Breast epithelium (tissue), 4 donors: ENCODE data around the gene SCN3A. TPM values are rescaled to one million over a fixed set of nuclear protein-coding genes. Genes with fewer than 3 reads are reported as not detected.
A peak's percentile ranks its signal among the peaks of the same experiment; 100 is the strongest.

ENCODE experiments used
- DNase-seq, 2 donors: peaks; one replicate each; pipeline ENCODE4 v3.0.0-alpha.2; 2019; ENCODE audit warnings: low spot score in 2 of 2
- H3K27ac ChIP-seq, 2 donors: fragments of 200-600 bp; sonication (generic) in 1 of 2; one replicate each; pipeline ENCODE4 v1.5.1; 2016 to 2019; ENCODE audit warnings: mild to moderate bottlenecking in 1 of 2
- H3K27me3 ChIP-seq, 2 donors: fragments of 200-600 bp; sonication (generic) in 1 of 2; one replicate each; pipeline versions ENCODE4 v1.5.1 to v1.6.0; 2017 to 2019; ENCODE audit warnings: control low read depth in 1 of 2, mild to moderate bottlenecking in 1 of 2
- H3K36me3 ChIP-seq: fragments of 200-600 bp; one replicate; pipeline ENCODE4 v1.5.1; 2019
- H3K4me1 ChIP-seq, 2 donors: fragments of 200-600 bp; sonication (generic); one replicate each; pipeline ENCODE4 v1.5.1; 2016 to 2019; ENCODE audit warnings: control low read depth in 1 of 2
- H3K4me3 ChIP-seq, 3 donors: fragments of 200-600 bp; sonication (generic); 1 replicate in 2 of 3; 2 replicates in 1 of 3; pipeline ENCODE4 v1.5.1; 2016 to 2019; ENCODE audit warnings: mild to moderate bottlenecking in 3 of 3, moderate library complexity in 2 of 3
- H3K9me3 ChIP-seq, 2 donors: fragments of 200-600 bp; sonication (generic) in 1 of 2; one replicate each; pipeline ENCODE4 v1.5.1; 2016 to 2019; ENCODE audit warnings: control low read depth in 1 of 2
- POLR2A ChIP-seq: fragments of 450-650 bp; IDR thresholded peaks from one replicate; pipeline ENCODE4 v1.6.1; 2016; ENCODE audit warnings: antibody characterized with exemption, mild to moderate bottlenecking, moderate library complexity
- POLR2AphosphoS5 ChIP-seq, 3 donors: sonication (generic); formaldehyde crosslinking; IDR thresholded peaks; one replicate each; pipeline ENCODE4 v1.6.1; 2017; ENCODE audit warnings: antibody characterized with exemption in 3 of 3
- intact Hi-C: fragments of 100-400 bp; cut with DNase I; formaldehyde crosslinking; loops from one replicate; pipeline ENCODE4 v1.15.1; 2023; ENCODE audit warnings: low total_unique reads
- total RNA-seq, 3 donors: library from RNA; depleted of rRNA; stranded (reverse); fragments of >200 nt; gene quantifications; one replicate each; pipeline ENCODE4 v1.1.0, GENCODE V29; 2016
- TF ChIP-seq, protein P1 (sequence below), 3 donors: fragments of 450-650 bp; IDR thresholded peaks; one replicate each; pipeline ENCODE4 v1.5.1; 2016 to 2017; ENCODE audit warnings: antibody characterized with exemption in 3 of 3, mild to moderate bottlenecking in 3 of 3, moderate library complexity in 3 of 3

Gene SCN3A
- total RNA-seq, 3 donors from 2014 or later, result 0.64 to 5.3 (median 1.6) TPM

DNA sequence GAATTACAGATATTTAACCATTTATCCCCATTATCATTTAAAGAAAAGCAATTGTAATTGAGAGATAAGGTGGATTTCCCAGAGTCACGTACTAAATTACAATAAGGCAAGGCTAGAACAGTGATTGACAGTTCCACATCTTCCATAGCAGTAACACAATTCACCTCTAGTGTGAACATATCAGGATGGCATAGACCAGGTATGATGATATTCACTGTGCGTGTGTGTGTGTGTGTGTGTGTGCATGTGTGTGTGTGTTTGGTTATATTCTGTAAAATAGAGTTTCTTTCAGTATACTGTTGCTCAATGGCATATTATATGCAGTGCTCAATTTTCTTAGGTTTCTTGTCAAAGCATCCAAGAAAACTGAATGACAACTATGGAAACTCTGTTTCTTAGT, 37.1 kb upstream of the SCN3A start:
- Histone ChIP-seq H3K27ac (no peak overlapping the region), H3K9me3 (no peaks in the 10 kb centered on the region), H3K27me3 (no peaks in the 10 kb centered on the region), H3K4me3 (no peak overlapping the region), H3K36me3 (no peaks in the 10 kb centered on the region), H3K4me1 (no peaks in the 10 kb centered on the region)
- intact Hi-C loops, result no loop called here
- TF ChIP-seq POLR2A (no peak), POLR2AphosphoS5 (IDR thresholded peaks at IDR 0.05) (no peak)
- TF ChIP-seq, protein P1, sequence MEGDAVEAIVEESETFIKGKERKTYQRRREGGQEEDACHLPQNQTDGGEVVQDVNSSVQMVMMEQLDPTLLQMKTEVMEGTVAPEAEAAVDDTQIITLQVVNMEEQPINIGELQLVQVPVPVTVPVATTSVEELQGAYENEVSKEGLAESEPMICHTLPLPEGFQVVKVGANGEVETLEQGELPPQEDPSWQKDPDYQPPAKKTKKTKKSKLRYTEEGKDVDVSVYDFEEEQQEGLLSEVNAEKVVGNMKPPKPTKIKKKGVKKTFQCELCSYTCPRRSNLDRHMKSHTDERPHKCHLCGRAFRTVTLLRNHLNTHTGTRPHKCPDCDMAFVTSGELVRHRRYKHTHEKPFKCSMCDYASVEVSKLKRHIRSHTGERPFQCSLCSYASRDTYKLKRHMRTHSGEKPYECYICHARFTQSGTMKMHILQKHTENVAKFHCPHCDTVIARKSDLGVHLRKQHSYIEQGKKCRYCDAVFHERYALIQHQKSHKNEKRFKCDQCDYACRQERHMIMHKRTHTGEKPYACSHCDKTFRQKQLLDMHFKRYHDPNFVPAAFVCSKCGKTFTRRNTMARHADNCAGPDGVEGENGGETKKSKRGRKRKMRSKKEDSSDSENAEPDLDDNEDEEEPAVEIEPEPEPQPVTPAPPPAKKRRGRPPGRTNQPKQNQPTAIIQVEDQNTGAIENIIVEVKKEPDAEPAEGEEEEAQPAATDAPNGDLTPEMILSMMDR (IDR thresholded peaks at IDR 0.05), result no peak
- DNase-seq, result no peak

DNA sequence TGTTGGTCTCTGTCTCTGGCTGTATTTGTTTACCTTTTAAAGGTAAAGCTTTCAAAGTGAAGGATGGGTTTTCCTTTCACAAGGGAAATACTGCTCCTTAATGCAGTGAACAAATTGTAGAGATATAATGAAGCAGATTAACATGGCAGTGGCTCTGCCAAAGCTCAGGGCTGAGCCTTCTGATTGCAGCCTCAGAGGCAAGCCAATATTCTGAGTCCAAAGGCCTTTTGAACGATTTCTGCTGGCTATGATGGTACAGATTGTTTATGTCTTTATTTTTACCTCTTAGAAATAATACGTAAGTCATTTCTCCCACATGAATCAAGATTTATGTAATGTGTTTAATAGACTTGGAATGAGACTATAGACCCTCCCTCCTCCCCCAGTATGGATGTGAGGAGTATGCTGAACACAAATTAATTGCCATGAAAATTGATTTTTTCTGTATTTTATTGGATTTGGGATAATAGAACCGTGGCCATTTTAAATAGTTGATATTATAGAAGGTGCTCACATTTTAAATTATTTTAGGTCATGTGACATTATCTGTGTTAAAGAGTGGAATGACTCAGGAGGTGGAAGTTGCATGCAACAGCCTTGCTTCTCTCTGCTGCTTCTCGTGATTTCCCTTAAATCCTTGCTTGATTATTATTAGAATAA, 36.1 kb upstream of the SCN3A start:
- no peak overlapping the region for H3K27ac ChIP-seq
- intact Hi-C loops, result no loop called here
- H3K4me3 ChIP-seq, result no peak overlapping the region
- TF ChIP-seq, protein P1 (IDR thresholded peaks at IDR 0.05), result no peak
- TF ChIP-seq POLR2AphosphoS5 (IDR thresholded peaks at IDR 0.05), result no peak
- no peak for TF ChIP-seq POLR2A
- no peaks in the 10 kb centered on the region for H3K36me3 ChIP-seq
- no peak for DNase-seq
- no peaks in the 10 kb centered on the region for H3K9me3 ChIP-seq
- H3K4me1 ChIP-seq, result no peaks in the 10 kb centered on the region
- no peaks in the 10 kb centered on the region for H3K27me3 ChIP-seq

DNA sequence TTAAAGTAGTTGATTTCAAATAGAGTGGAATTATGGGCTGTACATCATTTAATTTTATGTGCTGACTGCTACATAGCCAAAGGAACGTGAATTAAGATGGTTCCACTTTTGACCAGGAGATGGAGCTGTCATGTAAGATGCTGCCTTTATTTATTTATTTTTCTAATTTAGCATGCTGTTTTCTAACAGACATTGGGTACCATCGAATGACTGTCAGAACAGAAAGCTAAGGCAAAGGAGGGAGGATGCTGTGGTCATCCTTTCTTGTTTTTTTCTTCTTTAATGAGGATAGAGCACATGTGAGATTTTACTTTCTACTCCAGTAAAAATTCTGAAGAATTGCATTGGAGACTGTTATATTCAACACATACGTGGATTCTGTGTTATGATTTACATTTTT, 35.4 kb upstream of the SCN3A start, which contains the start of gene SCN2A:
TSS of gene SCN2A (plus strand) at position 185 of the 400 bp plus-strand sequence. CDS start 56,410 bp downstream, outside the sequence.
- H3K27ac ChIP-seq, result no peak within 1 kb of the TSS
- no peaks in the 10 kb centered on the region for H3K27me3 ChIP-seq
- H3K4me3 ChIP-seq, result no peak within 1 kb of the TSS
- TF ChIP-seq POLR2AphosphoS5 (IDR thresholded peaks at IDR 0.05) (no peak), POLR2A (no peak)
- TF ChIP-seq, protein P1 (IDR thresholded peaks at IDR 0.05), result peak; percentile 31 to 54 (median 46)
- no peaks in the 10 kb centered on the region for H3K9me3 ChIP-seq
- H3K4me1 ChIP-seq, result no peaks in the 10 kb centered on the region
- H3K36me3 ChIP-seq, result no peaks in the 10 kb centered on the region
- DNase-seq, result no peak
- intact Hi-C loops, result no loop called here

DNA sequence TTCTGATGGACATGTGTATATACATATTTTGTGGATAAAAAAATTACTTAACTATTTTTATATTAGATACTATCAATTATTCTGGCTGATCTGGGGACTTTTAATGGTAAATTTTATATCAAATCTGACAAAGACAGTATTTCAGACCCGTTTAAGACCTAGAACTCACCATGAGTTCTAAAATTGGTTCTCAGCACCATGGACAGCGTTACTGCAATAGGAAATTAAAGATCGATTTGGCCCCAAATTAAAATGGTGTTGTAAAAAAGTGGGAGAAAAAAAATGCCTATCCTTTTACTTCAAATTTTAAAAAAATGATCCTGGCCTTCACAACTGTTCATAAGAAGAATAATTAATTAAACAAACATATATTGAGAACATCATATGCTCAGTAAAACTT, 34.4 kb upstream of the SCN3A start:
- no peaks in the 10 kb centered on the region for H3K27me3 ChIP-seq
- intact Hi-C loops, result no loop called here
- H3K27ac ChIP-seq, result no peak overlapping the region
- no peaks in the 10 kb centered on the region for H3K4me1 ChIP-seq
- H3K36me3 ChIP-seq, result no peaks in the 10 kb centered on the region
- TF ChIP-seq POLR2AphosphoS5 (IDR thresholded peaks at IDR 0.05) (no peak), POLR2A (no peak)
- TF ChIP-seq, protein P1 (IDR thresholded peaks at IDR 0.05), result no peak
- no peak overlapping the region for H3K4me3 ChIP-seq
- no peak for DNase-seq
- H3K9me3 ChIP-seq, result no peaks in the 10 kb centered on the region

DNA sequence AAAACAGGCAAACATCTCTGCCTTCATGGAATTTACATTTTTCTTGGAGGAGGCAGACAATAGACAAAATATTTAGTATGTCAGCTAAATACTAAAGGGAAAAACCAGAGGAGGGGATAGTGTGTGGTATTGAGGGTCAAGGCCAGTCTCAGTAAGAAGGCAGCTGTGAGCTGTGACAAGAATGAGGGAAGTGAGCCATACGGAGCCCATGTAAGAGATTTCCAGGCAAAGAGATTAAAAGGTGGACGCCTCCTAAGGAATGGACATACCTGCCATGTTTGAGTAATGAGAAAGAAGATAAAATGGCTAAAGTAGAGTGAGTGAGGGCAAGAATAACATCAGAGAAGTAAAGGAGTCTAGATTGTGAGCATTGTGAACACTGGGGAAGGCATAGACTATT, 33.2 kb upstream of the SCN3A start:
- no peak overlapping the region for H3K27ac ChIP-seq
- H3K4me1 ChIP-seq, result no peaks in the 10 kb centered on the region
- H3K9me3 ChIP-seq, result no peaks in the 10 kb centered on the region
- H3K36me3 ChIP-seq, result no peaks in the 10 kb centered on the region
- intact Hi-C loops, result no loop called here
- no peak for TF ChIP-seq POLR2AphosphoS5 (IDR thresholded peaks at IDR 0.05)
- TF ChIP-seq, protein P1 (IDR thresholded peaks at IDR 0.05), result no peak
- no peak for TF ChIP-seq POLR2A
- no peaks in the 10 kb centered on the region for H3K27me3 ChIP-seq
- DNase-seq, result no peak
- no peak overlapping the region for H3K4me3 ChIP-seq
